ENCODE results near the gene EML1. TPM values are rescaled to one million over a fixed set of nuclear protein-coding genes. Genes with fewer than 3 reads are reported as not detected.

The EML1 gene
- total RNA-seq, 1 experiment from 2014 or later: 12.0 TPM

- no peak for ATAC-seq
- DNase-seq: no peak
- ChIA-PET CTCF (no interaction called here), POLR2A (ENCODE audit: unreplicated experiment) (no interaction called here)
- Histone ChIP-seq H2AFZ (ENCODE audit: low read length) (no peak overlapping the region), H3K27me3 (ENCODE audit: low read length) (no peaks in the 10 kb centered on the region), H3K79me2 (ENCODE audit: low read length) (no peaks in the 10 kb centered on the region), H3K4me1 (ENCODE audit: insufficient read depth, low read length) (peaks cover 24% of the 10 kb centered on the region), H3F3A (ENCODE audit: low read length, unreplicated experiment) (no peaks in the 10 kb centered on the region), H3K4me3 (ENCODE audit: low read length) (no peak overlapping the region), H3K4me2 (ENCODE audit: low read length) (no peak overlapping the region), H3K9me2 (replicated peaks; ENCODE audit: low read length) (no peaks in the 10 kb centered on the region), H3K36me3 (ENCODE audit: low read depth, low read length) (no peaks in the 10 kb centered on the region), H4K20me1 (ENCODE audit: low read length) (no peaks in the 10 kb centered on the region), H3K9me3 (ENCODE audit: low read length) (no peaks in the 10 kb centered on the region), H3K9ac (ENCODE audit: low read length) (no peak overlapping the region), H3K27ac (ENCODE audit: low read length) (no peak overlapping the region)
- intact Hi-C loops (cut with micrococcal nuclease): no loop called here
- TF ChIP-seq CTCF (conservative IDR thresholded peaks at IDR 0.05; ENCODE audit: low read depth, low read length) (no peak), EZH2phosphoT487 (IDR thresholded peaks at IDR 0.05; ENCODE audit: borderline replicate concordance, low read length) (no peak), EZH2 (IDR thresholded peaks at IDR 0.05; ENCODE audit: low read length, unreplicated experiment) (no peak)
- no TSS peak for BruUV-seq (replicated peaks)
Observed at GRCh38 chr14:99806836-99807235, 13.6 kb downstream of the EML1 start.

DNA sequence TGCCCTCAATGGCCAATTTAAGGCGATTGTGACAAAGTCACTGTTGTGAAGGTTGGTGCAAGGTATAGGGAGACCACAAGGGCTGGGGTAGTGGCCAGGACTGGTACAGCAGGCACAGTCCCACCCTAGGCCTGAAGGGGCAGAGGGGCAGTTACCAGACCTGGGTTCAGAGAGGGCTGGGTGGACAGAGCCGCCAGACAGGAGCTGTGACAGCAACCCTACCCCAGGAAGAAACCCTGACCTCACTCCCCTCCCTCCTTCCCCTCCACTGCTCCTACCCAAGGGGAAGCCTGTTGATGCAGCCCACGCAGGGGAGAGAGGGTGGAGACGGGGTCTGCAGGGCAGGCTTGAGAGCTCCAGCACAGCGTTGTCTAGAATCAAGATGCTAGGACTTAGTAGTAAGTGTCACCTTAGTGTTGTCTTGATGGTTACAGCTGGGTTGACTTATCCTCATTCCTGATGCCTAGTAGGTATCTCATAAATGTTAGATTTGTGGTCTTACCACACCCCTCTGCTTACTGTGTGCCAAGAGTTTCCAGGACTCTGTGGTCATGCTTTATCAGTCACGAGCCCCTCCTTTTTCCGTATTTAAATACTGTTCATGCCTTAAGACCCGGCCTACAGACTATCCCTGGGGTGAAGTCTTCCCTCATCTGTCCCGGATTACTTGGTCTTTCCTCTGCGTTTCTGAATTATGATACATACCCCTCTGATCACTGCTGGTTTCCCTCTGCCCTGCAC lies 14.4 kb downstream of the EML1 start:
- ATAC-seq (peak; percentile 85), DNase-seq (peak; percentile 51)
- TF ChIP-seq EZH2 (IDR thresholded peaks at IDR 0.05; ENCODE audit: low read length, unreplicated experiment): no peak
- TF ChIP-seq EZH2phosphoT487 (IDR thresholded peaks at IDR 0.05; ENCODE audit: borderline replicate concordance, low read length): no peak
- TF ChIP-seq CTCF (conservative IDR thresholded peaks at IDR 0.05; ENCODE audit: low read depth, low read length): no peak
- Histone ChIP-seq H3K4me3 (ENCODE audit: low read length) (no peak overlapping the region), H3K36me3 (ENCODE audit: low read depth, low read length) (no peaks in the 10 kb centered on the region), H3K27ac (ENCODE audit: low read length) (no peak overlapping the region), H3K27me3 (ENCODE audit: low read length) (no peaks in the 10 kb centered on the region), H3K4me1 (ENCODE audit: insufficient read depth, low read length) (peaks cover 17% of the 10 kb centered on the region), H2AFZ (ENCODE audit: low read length) (no peak overlapping the region), H3K9me2 (replicated peaks; ENCODE audit: low read length) (no peaks in the 10 kb centered on the region), H3F3A (ENCODE audit: low read length, unreplicated experiment) (no peaks in the 10 kb centered on the region), H3K9ac (ENCODE audit: low read length) (no peak overlapping the region), H3K4me2 (ENCODE audit: low read length) (no peak overlapping the region), H4K20me1 (ENCODE audit: low read length) (no peaks in the 10 kb centered on the region), H3K9me3 (ENCODE audit: low read length) (no peaks in the 10 kb centered on the region), H3K79me2 (ENCODE audit: low read length) (no peaks in the 10 kb centered on the region)
- ChIA-PET POLR2A (ENCODE audit: unreplicated experiment) (no interaction called here), CTCF (no interaction called here)
- intact Hi-C loops (cut with micrococcal nuclease): no loop called here
- BruUV-seq (replicated peaks): no TSS peak

GRCh38 chr14:99808154-99808505 lies 14.9 kb downstream of the EML1 start:
- H3K4me3 ChIP-seq (ENCODE audit: low read length): no peak overlapping the region
- ChIA-PET CTCF (no interaction called here), POLR2A (ENCODE audit: unreplicated experiment) (no interaction called here)
- no peaks in the 10 kb centered on the region for H3K27me3 ChIP-seq (ENCODE audit: low read length)
- H4K20me1 ChIP-seq (ENCODE audit: low read length): no peaks in the 10 kb centered on the region
- no peaks in the 10 kb centered on the region for H3K9me2 ChIP-seq (replicated peaks; ENCODE audit: low read length)
- no peak overlapping the region for H2AFZ ChIP-seq (ENCODE audit: low read length)
- H3K9ac ChIP-seq (ENCODE audit: low read length): no peak overlapping the region
- no peaks in the 10 kb centered on the region for H3K36me3 ChIP-seq (ENCODE audit: low read depth, low read length)
- intact Hi-C loops (cut with micrococcal nuclease): no loop called here
- H3F3A ChIP-seq (ENCODE audit: low read length, unreplicated experiment): no peaks in the 10 kb centered on the region
- DNase-seq (no peak), ATAC-seq (peak; percentile 39)
- TF ChIP-seq EZH2phosphoT487 (IDR thresholded peaks at IDR 0.05; ENCODE audit: borderline replicate concordance, low read length) (no peak), EZH2 (IDR thresholded peaks at IDR 0.05; ENCODE audit: low read length, unreplicated experiment) (no peak), CTCF (conservative IDR thresholded peaks at IDR 0.05; ENCODE audit: low read depth, low read length) (no peak)
- H3K9me3 ChIP-seq (ENCODE audit: low read length): no peaks in the 10 kb centered on the region
- H3K79me2 ChIP-seq (ENCODE audit: low read length): no peaks in the 10 kb centered on the region
- H3K27ac ChIP-seq (ENCODE audit: low read length): no peak overlapping the region
- H3K4me1 ChIP-seq (ENCODE audit: insufficient read depth, low read length): peaks cover 11% of the 10 kb centered on the region
- H3K4me2 ChIP-seq (ENCODE audit: low read length): no peak overlapping the region
- BruUV-seq (replicated peaks): no TSS peak

Measured in PC-3 (cell line).